CD4-positive, alpha-beta T cell treated with Interleukin-4 for 4 hours (primary cell): ENCODE results near the gene IGDCC3.

Experiments used
- DNase-seq: peaks from one replicate; pipeline ENCODE4 v3.0.0-alpha.2; 2020

IGDCC3 gene

GRCh38 chr15:65377976-65378366, at the start of gene IGDCC3:
Gene IGDCC3, minus strand, starts transcription at chr15:65378002. Its CDS starts 214 bp downstream, at chr15:65377788.
- DNase-seq = no peak

GRCh38 chr15:65426216-65426853, 48.5 kb upstream of the IGDCC3 start:
- no peak for DNase-seq

- DNase-seq = no peak
Observed at GRCh38 chr15:65424683-65425082, 46.9 kb upstream of the IGDCC3 start.

- DNase-seq = no peak
Observed at GRCh38 chr15:65423976-65424679, 46.3 kb upstream of the IGDCC3 start.

- no peak for DNase-seq
Observed at GRCh38 chr15:65423150-65423975, 45.6 kb upstream of the IGDCC3 start.

- no peak for DNase-seq
Observed at GRCh38 chr15:65421360-65422215, 43.8 kb upstream of the IGDCC3 start.

- DNase-seq = no peak
Observed at GRCh38 chr15:65420975-65421359, 43.2 kb upstream of the IGDCC3 start.

GRCh38 chr15:65418596-65418995, 40.8 kb upstream of the IGDCC3 start:
- DNase-seq = no peak

- no peak for DNase-seq
Observed at GRCh38 chr15:65416845-65417416, 39.1 kb upstream of the IGDCC3 start.

GRCh38 chr15:65414841-65415621, 37.2 kb upstream of the IGDCC3 start:
- DNase-seq = no peak

- DNase-seq = no peak
Observed at GRCh38 chr15:65413760-65414144, 36.0 kb upstream of the IGDCC3 start.

- no peak for DNase-seq
Observed at GRCh38 chr15:65413051-65413759, 35.4 kb upstream of the IGDCC3 start.

- no peak for DNase-seq
Observed at GRCh38 chr15:65412556-65412955, 34.8 kb upstream of the IGDCC3 start.

- no peak for DNase-seq
Observed at GRCh38 chr15:65411465-65412071, 33.8 kb upstream of the IGDCC3 start.

- DNase-seq = no peak
Observed at GRCh38 chr15:65410972-65411371, 33.2 kb upstream of the IGDCC3 start.

GRCh38 chr15:65410036-65410435, 32.2 kb upstream of the IGDCC3 start:
- no peak for DNase-seq

GRCh38 chr15:65409036-65409631, 31.3 kb upstream of the IGDCC3 start:
- DNase-seq = no peak

GRCh38 chr15:65408324-65409035, 30.7 kb upstream of the IGDCC3 start:
- no peak for DNase-seq

- no peak for DNase-seq
Observed at GRCh38 chr15:65406424-65407000, 28.7 kb upstream of the IGDCC3 start.
